BE2C (cell line): ENCODE measurements around the gene CRADD.

ENCODE experiments used
- DNase-seq: peaks from one replicate; pipeline ENCODE4 v3.0.0-alpha.2; 2020
- H3K27me3 ChIP-seq: fragments of 250-450 bp; sonication (Bioruptor Pico); 2 replicates; pipeline ENCODE4 v1.5.1; 2020; ENCODE audit warnings: mild to moderate bottlenecking
- H3K36me3 ChIP-seq: fragments of 250-450 bp; sonication (Bioruptor Pico); 2 replicates; pipeline ENCODE4 v1.5.1; 2020; ENCODE audit warnings: mild to moderate bottlenecking
- H3K4me1 ChIP-seq: fragments of 250-450 bp; sonication (Bioruptor Pico); 2 replicates; pipeline ENCODE4 v1.5.1; 2020
- H3K4me3 ChIP-seq: 2 replicates; pipeline ENCODE4 v1.5.1; 2011; ENCODE audit warnings: low read depth, low read length
- H3K9me3 ChIP-seq: fragments of 250-450 bp; sonication (Bioruptor Pico); 2 replicates; pipeline ENCODE4 v1.5.1; 2020
- TF ChIP-seq, protein P1 (sequence below): IDR thresholded peaks from 2 replicates; pipeline ENCODE4 v1.5.1; 2012; ENCODE audit warnings: mild to moderate bottlenecking, low read depth, low read length

CRADD gene

GRCh38 chr12:93683410-93683809 is 6.2 kb downstream of the CRADD start:
- Histone ChIP-seq H3K9me3 (no peaks in the 10 kb centered on the region), H3K4me1 (peaks cover 5% of the 10 kb centered on the region), H3K27me3 (no peaks in the 10 kb centered on the region), H3K36me3 (no peaks in the 10 kb centered on the region), H3K4me3 (no peak overlapping the region)
- TF ChIP-seq, protein P1, sequence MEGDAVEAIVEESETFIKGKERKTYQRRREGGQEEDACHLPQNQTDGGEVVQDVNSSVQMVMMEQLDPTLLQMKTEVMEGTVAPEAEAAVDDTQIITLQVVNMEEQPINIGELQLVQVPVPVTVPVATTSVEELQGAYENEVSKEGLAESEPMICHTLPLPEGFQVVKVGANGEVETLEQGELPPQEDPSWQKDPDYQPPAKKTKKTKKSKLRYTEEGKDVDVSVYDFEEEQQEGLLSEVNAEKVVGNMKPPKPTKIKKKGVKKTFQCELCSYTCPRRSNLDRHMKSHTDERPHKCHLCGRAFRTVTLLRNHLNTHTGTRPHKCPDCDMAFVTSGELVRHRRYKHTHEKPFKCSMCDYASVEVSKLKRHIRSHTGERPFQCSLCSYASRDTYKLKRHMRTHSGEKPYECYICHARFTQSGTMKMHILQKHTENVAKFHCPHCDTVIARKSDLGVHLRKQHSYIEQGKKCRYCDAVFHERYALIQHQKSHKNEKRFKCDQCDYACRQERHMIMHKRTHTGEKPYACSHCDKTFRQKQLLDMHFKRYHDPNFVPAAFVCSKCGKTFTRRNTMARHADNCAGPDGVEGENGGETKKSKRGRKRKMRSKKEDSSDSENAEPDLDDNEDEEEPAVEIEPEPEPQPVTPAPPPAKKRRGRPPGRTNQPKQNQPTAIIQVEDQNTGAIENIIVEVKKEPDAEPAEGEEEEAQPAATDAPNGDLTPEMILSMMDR, result no peak; the same call in 1 of the 2 replicates
- no peak for DNase-seq

DNA sequence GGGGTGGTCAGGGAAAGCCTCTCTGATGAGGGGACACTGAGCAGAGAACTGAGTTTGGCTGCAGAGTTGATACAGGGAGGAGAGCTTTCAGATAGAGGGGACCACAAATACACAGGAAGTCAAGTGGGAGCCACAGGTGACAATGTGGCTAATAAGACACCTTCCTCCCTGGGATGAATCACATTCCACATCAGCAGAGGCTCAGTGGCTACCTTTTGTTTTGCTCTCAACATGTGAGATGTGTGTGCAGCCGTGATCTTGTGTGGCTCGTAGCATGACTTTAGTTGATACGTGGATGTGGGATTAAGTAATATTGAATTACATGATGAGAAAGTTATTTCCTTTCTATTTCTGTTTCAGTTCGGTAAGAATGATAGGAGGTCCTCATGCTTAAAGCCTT is 7.5 kb downstream of the CRADD start:
- no peak for DNase-seq
- Histone ChIP-seq H3K36me3 (no peaks in the 10 kb centered on the region), H3K4me3 (no peak overlapping the region), H3K4me1 (peaks cover 5% of the 10 kb centered on the region), H3K9me3 (no peaks in the 10 kb centered on the region), H3K27me3 (no peaks in the 10 kb centered on the region)
- TF ChIP-seq, protein P1, result no peak

GRCh38 chr12:93686572-93687356 is 9.6 kb downstream of the CRADD start:
- no peaks in the 10 kb centered on the region for H3K9me3 ChIP-seq
- DNase-seq, result no peak
- no peak overlapping the region for H3K4me3 ChIP-seq
- TF ChIP-seq, protein P1, result no peak
- H3K4me1 ChIP-seq, result peaks cover 5% of the 10 kb centered on the region
- H3K27me3 ChIP-seq, result no peaks in the 10 kb centered on the region
- H3K36me3 ChIP-seq, result no peaks in the 10 kb centered on the region

DNA sequence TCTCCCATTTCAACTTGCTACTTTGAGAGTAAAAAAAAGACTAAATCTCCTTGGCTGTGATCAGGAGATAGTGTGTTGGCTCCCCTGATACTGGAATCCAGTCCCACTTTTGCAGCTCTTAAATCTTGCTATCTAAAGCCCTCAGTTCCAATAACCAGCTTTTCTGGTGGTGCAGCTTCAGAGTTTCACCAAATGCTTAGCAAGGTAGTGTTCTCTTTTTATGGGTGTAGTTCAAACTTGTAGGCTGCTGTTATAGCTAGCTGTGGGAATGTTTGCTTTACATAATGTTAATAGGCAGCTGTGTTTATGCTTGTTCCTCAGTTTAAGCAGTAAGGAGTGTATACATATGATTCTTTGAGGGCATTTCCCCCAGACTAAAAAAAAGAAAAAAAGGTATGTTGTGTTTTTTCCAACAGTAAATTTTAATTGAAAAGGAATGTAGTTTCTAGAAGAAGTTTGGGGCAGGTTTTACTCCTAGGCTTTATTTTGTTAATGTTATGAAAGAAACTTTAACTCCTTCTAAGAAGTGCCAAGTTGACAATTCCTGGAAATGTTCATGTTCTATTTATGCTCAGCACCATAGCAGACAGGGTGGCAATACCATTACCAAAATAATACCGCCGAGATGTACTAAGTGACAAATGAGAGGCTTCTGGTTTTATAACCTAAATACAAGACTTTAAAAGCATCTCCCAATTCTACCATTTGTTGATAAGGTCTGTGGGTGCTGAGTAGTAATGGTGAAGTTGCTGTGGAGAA is 12.1 kb downstream of the CRADD start:
- H3K27me3 ChIP-seq, result no peaks in the 10 kb centered on the region
- TF ChIP-seq, protein P1, result no peak
- no peaks in the 10 kb centered on the region for H3K9me3 ChIP-seq
- H3K4me1 ChIP-seq, result no peaks in the 10 kb centered on the region
- H3K36me3 ChIP-seq, result no peaks in the 10 kb centered on the region
- no peak overlapping the region for H3K4me3 ChIP-seq
- DNase-seq, result no peak

GRCh38 chr12:93696462-93696861 is 19.3 kb downstream of the CRADD start:
- TF ChIP-seq, protein P1, result no peak
- Histone ChIP-seq H3K4me3 (no peak overlapping the region), H3K27me3 (no peaks in the 10 kb centered on the region), H3K4me1 (no peaks in the 10 kb centered on the region; the same call in 1 of the 2 replicates), H3K9me3 (no peaks in the 10 kb centered on the region), H3K36me3 (no peaks in the 10 kb centered on the region)
- no peak for DNase-seq
